Cardiac septum (tissue), 1 donor: ENCODE data around the gene MMP1. TPM values are rescaled to one million over a fixed set of nuclear protein-coding genes. Genes with fewer than 3 reads are reported as not detected.

Source experiments
- DNase-seq: peaks from one replicate; pipeline ENCODE4 v3.0.0-alpha.2; 2020; ENCODE audit warnings: low spot score
- intact Hi-C: fragments of 100-400 bp; cut with DNase I; formaldehyde crosslinking; loops from one replicate; pipeline ENCODE4 v1.14.0; 2022
- total RNA-seq: library from RNA; stranded (reverse); fragmentation: NEBNext Ultra II Directional; extraction: Animal tissue kit (Norgen Biotek cat#: 25700); gene quantifications from one replicate; pipeline ENCODE4 v1.2.1, GENCODE V29; 2021
- donor health status: DM: no; HTN: no; CAD: no.

Gene MMP1
- total RNA-seq, 1 donor from 2014 or later: 0.11 TPM

DNA sequence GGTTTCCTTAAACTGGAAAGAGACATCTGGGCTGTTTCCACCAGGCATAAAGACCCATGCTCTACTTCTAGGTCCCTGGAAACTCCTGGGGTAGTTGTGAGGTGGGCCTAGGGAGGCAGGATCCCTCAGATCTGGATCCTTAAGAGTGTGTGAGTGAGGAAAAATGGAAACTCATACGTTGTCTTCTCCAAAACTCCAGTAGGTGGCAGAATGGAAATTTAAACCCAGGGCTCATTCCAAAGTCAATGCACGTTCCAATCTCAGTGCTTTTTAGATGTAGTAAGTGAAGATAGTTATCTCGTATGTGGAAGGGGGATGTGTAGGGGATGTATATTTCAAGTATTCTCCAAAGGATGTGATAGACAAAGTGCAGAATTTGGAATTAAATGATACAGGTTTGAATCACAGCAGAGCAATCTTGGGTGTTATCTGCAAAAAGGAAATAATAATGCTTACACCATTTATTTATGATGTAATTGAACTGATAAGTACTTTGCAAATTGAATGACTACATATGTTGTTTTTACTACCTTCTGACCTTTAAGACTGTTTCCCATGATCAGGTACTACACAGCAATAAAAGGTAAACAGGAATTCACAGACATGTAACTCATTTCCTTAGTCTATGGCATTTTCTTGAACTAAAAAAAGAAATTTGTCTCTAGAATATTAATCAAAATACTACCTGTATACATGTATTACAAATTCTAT lies 13.1 kb upstream of the MMP1 start:
- intact Hi-C loops: no loop called here
- DNase-seq: no peak

DNA sequence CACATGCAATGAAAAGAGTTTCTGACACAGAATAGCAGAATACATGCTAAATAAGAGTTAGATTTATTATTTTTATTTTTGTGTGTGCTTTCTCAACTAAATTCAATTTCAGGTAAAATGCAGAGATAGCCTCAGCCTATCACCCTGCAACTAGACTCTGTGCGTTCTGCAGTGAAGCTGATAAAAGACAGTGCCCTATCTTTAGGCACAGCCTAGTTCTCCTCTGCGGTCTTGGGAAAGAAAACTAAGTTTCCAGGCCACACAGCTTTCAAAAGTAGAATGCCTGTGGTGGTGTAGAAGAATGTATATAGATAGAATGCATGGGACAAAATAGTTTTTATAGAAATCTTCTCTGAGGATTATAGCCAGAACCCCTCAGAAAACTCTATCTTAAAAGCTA lies 12.0 kb upstream of the MMP1 start:
- intact Hi-C loops: no loop called here
- DNase-seq: no peak

DNA sequence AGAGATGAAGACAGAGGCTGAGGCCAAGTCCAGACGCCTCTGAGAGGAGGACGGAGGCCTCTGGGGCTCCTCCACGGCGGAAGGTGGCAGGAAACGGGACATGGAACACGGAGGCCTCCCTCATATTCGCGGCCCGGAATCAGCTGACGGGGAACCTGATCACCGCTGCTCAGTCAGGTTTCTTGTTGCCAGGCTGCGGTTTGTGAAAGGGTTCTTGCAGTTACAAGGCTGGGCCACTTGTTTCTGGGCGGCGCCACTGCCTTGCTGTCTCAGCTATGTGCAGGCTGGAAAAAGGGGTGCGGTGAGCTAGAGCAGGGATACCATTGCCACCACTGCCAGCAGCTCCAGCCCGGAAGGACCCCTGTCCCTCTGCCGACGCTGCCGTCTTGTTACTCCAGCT lies 10.0 kb upstream of the MMP1 start:
- DNase-seq: no peak
- intact Hi-C loops: no loop called here

DNA sequence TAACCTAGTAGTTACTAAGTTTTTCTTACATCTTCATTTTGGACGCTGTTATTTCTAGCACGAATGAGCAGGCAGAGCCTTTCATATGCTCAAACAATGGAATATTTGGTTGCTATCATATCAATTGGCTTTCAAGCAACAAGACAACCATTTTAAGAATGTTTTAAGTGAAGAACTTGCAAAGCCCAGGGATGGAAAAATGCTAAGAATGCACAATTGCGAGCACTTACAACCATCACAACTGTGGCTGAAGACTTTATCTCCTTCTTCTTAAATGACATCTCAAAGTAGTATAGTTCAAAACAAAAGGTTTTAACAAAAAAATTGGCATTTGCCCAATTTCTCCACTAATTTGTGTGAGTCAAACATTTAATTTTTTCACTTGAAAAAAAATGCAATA lies 8.3 kb upstream of the MMP1 start:
- intact Hi-C loops: no loop called here
- DNase-seq: no peak

DNA sequence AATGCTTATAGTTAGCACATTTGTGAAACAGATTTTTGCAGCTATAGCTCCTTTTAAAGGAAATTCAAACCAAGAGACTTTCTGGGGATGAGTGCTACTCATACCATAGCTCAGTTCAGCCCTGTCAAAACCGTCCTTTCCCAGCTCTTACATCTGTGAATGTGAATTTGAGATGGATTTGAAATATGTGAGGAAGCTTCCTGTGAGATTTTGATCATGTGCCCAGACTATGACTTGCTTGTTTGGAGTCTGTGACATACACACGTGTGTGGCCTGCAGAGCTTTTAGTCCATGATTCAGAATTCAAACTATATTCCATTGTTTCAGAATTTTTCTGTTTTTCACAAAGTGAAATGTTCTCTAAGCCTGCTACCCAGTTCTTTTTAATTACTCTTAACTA lies 4.4 kb upstream of the MMP1 start:
- intact Hi-C loops: no loop called here
- no peak for DNase-seq

DNA sequence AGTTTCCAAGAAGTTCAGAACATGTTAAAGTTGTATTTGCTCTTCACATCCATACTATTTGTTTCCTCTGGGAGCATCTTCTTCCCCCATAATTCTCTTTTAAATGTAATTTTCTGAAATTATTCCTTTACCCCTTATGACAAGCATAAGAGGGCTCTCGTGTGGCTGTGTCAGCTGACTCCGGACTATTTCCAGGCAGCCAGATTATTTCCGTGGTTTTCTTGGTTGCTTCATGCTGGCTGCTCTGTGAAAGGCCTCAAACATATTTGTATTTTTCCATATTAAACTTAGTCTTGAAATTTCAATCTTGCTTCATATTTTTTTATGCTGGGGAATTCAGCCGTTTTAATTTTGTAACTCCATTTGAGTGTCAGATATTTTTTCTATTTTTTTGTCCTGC lies 2.8 kb upstream of the MMP1 start:
- no peak for DNase-seq
- intact Hi-C loops: no loop called here

DNA sequence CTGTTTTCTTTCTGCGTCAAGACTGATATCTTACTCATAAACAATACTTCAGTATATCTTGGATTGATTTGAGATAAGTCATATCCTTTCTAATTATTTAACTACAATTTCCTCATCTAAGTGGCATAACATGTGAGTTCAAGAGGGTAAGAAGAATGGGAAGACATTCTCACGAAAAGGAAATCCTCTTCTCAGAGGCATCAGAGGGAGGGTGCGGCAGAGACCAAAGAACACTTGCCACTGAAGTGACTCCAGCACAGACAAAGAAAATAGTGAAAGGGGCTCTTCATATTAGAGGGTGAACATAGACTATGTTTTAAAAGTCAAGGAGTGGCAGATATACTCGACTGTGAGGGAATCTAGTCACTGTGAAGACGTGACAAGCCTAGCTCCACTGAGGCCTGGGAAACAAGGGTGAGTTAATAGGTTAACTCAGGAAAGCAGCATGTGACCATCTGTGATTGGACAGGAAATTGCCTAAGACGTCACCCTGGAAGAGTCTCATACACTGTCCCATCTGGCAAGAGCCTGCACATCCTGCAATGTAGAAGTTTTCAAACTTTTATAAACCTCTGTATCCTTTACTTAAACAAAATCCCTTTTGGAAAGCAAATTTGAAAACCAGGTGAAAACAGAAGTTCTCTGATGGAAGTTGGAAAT lies 1.9 kb upstream of the MMP1 start:
- intact Hi-C loops: no loop called here
- no peak for DNase-seq

DNA sequence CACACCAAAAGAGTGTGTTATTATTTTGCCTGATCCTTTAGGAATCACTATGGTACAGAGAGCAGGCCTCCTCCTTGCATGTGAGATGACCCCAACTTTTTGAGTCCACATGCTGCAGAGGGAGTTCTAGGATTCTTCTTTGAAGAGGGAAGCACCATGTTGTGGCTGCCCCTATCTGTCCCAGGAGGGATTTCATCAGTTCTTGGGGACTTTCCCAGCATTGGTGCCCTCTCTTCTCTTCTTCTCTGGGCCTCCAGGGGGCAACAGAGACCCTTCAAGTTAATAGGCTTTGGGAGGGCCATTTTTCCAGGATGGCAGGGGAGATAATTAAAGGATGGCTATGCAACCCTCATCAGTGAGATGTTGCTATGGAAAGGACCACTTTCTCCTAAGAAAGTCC lies 3.6 kb downstream of the MMP1 start:
- DNase-seq: no peak
- intact Hi-C loops: no loop called here

DNA sequence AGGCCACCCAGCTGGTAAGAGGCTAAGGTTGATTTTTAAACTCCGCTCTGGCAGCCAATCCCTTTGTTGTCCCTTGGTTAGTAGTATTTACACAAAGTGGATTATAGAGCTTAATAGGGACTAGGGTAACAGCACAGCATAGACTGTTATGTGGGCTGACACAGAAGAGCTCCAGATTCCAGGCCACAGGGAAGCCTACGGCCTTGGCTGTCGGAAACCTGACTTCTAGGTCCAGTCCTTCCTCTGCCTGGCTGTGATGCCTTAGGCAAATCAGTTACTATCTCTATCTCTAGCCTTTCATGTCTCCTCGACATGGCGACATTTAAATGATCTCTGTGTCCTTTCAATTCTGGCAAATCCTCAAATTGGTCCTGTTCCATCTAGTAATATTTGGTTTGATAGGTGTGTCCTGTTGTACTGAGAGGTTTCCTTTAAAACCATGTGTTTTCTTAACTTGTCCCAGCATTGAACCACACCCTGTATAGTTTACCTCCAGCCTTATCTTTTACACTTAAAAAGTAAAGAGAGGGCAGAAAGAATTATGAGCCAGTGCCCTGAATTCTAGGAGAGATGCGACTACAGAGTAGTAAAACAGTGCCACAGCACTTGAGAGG lies 4.2 kb downstream of the MMP1 start:
- no peak for DNase-seq
- intact Hi-C loops: no loop called here

DNA sequence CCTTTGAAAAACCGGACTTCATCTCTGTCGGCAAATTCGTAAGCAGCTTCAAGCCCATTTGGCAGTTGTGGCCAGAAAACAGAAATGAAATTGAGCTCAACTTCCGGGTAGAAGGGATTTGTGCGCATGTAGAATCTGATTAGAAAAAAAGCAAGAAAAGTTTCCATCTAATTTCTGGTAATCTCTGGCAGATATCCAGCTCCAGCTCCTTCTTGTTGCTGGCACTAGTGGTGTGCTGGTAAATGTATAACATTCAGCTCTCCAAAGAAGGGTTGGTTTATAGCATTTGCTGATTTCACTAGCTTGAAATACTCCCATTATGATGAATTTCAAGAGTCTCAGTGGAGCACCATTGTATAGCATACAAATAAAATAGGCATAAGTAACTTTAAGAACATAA lies 5.4 kb downstream of the MMP1 start:
- no peak for DNase-seq
- intact Hi-C loops: no loop called here

DNA sequence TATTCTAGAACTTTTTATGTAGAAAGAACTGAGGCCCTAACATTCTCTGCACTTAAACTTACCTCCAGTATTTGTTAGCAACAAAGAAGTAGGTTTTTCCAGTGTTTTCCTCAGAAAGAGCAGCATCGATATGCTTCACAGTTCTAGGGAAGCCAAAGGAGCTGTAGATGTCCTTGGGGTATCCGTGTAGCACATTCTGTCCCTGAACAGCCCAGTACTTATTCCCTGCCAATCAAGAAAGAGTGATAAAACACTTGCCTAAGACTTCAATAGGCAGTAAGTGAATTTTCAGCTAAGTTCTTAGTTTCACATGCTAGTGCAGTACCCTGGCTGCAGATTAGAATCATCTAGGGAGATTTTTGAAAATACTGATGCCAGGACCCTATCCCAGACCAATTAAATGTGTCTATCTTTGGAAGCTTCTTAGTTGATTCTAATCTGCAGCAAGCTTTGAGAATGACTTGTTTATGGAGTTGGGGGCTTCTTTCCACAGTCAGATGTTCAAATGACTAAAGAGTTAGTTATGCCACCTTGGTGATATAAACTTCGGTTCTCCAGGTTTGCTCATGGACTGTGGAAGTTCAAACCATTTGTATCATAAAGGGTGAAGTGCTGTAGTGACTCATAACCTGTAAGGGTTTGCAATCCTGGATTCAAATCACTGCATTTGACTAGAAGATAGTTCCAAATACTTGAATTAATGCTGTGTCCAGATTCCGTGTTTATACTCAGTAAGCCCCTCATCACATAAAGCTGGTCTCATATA lies 6.5 kb downstream of the MMP1 start:
- intact Hi-C loops: no loop called here
- DNase-seq: no peak

DNA sequence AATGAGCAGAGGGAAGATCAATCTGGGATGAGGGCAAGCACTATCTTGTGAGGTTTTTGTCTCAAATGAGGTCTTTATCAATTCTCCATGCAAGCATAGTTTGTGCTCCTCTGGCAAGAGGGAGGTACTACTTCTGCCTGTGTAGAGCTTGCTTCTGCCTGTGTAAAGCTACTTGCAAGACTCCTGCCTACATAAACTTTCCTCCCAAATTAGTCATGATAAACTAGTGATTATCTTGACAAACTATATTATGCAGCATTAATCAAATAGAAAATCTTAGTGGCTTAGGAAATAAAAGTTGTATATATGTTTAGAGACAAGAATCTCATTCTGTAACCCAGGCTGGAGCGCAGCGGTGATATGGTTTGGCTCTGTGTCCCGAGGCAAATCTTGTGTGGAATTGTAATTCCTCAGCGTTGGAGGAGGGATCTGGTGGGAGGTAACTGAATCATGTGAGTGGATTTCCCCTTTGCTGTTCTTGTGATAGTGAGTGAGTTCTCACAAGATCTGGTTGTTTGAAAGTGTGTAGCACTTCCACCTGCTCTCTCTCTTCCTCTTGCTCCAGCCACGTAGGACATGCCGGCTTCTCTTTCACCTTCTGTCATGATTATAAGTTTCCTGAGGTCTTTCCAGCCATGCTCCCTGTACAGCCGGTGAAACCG lies 9.5 kb downstream of the MMP1 start:
- intact Hi-C loops: no loop called here

DNA sequence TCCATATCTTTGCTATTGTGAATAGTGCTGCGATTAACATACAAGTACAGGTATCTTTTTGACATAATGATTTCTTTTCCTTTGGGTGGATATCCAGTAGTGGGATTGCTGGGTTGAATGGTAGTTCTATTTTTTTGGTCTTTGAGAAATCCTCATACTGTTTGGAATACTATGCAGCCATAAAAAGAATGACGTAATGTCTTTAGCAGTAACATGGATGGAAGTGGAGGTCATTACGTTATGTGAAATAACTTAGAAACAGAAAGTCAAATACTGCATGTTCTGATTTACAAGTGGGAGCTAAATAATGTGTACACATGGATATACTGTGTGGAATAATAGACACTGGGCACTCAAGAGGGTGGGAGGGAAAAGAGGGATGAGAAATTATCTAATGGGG lies 13.6 kb downstream of the MMP1 start:
- intact Hi-C loops: no loop called here

More for the DNA sequence above, 9.5 kb downstream of the MMP1 start:
- DNase-seq: no peak

DNA sequence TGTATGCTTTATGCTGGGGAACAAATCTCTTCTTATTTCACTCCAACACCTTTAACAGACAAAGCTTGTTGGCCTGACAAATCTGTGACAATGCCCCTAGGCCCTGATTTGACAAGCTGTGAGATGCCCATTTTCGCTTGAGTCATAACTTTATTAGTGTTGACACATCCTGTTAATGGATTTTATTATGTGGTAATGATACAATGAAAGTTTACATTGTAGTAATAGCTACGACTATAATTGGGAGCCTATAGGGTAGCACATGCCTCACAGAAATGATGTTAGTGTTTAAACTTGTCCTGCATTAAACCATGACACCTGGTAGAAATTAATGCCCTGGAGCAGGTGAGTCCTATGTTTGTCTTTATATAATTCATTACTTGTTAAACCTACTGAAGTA lies 14.2 kb downstream of the MMP1 start:
- intact Hi-C loops: no loop called here
- no peak for DNase-seq

More for the DNA sequence above, 13.6 kb downstream of the MMP1 start:
- no peak for DNase-seq

DNA sequence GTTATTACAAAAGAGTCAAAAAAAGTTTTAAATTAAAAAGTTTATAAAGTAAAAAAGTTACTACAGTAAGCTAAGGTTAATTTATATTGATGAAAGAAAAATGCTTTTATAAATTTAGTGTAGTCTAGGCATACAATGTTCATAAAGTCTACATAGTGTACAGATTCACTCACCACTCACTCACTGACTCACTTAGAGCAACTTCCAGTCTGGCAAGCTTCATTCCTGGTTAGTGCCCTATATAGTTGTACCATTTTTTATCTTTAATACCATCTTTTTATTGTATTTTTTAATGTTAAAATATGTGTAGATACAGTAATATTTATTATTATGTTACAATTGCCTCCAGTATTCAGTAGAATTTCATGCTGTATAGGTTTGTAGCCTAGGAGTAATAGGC lies 14.9 kb downstream of the MMP1 start:
- DNase-seq: no peak
- intact Hi-C loops: no loop called here

DNA sequence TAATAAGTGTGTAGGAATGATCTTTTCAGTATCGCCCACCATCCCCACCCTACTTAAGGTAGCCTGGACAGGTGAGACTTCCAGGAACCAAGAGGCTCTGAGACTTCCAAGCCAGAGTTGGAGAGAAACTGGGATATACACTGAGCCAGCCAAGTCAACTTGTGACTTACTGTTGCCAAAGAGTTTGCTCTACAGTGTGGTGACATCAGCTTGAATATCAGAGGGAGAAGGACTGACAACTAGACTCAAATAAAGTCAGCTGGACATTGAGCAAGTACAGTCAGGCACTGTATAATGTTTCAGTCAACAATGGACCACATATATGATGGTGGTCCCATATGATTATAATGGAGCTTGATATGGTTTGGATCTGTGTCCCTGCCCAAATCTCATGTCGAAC lies 16.3 kb downstream of the MMP1 start:
- intact Hi-C loops: no loop called here
- DNase-seq: no peak

DNA sequence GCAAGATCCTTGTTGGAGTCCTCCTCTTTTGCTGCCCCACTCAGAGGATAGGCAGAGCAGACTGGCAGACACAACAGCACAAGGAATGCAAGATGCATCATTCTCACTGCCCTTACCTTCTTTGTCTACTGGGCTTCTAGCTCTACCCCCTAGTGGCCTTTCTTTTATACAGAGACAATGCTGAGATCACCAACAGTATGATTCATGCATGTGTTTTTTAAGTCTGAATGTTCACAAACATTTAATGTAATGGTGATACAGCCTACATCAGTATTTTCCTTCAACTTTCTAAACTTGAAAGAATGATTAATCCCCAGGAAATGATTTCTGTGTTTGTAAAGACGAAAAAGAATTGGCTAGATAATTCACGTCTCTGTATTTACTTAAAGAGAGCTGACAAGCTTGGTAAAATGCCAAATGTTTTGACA lies 17.5 kb downstream of the MMP1 start, which contains the start of gene MMP10:
TSS of gene MMP10 (minus strand) at position 138 of the 428 bp plus-strand sequence. CDS start at position 101, 37 bp downstream.
- DNase-seq: no peak
- intact Hi-C loops: no loop called here

DNA sequence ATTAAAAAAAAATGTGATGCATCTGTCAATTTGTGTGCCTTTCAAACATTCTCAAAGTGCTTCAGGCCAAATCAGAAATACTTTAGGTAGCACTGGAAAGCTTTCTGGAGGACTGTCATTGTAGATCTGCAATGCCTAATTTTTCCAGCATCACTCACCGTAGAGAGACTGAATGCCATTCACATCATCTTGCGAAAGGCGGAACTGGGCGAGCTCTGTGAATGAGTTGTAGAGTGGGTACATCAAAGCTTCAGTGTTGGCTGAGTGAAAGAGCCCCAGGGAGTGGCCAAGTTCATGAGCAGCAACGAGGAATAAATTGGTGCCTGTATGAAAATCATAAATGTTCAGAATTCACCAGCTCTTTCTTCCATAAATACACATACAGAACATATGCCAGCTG lies 21.5 kb downstream of the MMP1 start:
- intact Hi-C loops: no loop called here

DNA sequence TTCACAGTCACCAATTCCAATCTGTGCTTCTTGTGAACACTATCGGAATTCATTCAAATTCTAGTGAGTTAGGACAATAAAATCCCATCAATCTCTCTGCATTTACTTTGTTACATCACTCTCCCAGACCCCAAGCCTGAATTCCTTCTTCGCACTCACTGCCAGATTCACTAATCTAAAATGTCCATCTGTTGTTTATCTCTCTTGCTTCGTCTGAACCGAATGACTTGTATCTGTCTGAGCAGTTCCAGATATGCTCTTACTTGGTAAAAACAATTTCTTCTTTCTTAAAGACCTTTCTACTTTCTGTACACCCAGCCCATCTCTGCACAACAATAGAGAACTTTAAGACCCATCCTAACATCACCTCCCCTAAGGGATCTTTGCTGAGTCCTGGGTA lies 24.6 kb downstream of the MMP1 start:
- intact Hi-C loops: no loop called here
- DNase-seq: no peak

More for the DNA sequence above, 21.5 kb downstream of the MMP1 start:
- DNase-seq: no peak

DNA sequence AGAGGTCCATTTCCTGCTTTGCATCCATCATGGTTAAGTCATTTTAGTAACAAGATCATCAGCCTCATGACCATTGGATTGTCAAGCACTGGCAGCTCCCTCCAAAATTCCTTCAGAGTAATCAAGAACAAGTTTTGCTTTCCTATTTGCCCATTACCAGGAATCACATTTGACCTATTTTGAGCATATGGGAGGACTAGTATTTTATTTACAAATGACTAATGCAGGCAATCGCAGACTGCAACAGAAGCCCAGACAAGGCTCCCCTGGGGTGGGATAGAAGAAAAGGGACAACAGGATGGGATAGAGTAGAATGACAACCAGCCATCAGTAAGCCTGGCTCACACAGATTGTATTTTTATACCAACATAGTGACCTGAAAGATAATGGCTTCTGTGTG lies 26.6 kb downstream of the MMP1 start:
- DNase-seq: no peak
- intact Hi-C loops: no loop called here
